Gastroesophageal sphincter (tissue), 4 donors: Measurements from ENCODE around the gene UTY. TPM values are rescaled to one million over a fixed set of nuclear protein-coding genes. Genes with fewer than 3 reads are reported as not detected.

Experiments used
- ATAC-seq: fragments of 150-250 bp; one replicate; pipeline ENCODE4 v1.9.1; 2016; ENCODE audit warnings: mild to moderate bottlenecking, moderate library complexity
- H3K27ac ChIP-seq, 4 donors: fragments of 200-600 bp; sonication (generic) in 3 of 4; 1 replicate in 3 of 4; 2 replicates in 1 of 4; pipeline ENCODE4 v1.5.1; 2016 to 2019
- H3K27me3 ChIP-seq: fragments of 200-600 bp; sonication (generic); one replicate; pipeline ENCODE4 v1.5.1; 2019
- H3K36me3 ChIP-seq, 2 donors: fragments of 200-600 bp; sonication (generic); one replicate each; pipeline ENCODE4 v1.5.1; 2019; ENCODE audit warnings: control low read depth in 1 of 2
- H3K4me1 ChIP-seq, 3 donors: fragments of 200-600 bp; sonication (generic); 1 replicate in 2 of 3; 2 replicates in 1 of 3; pipeline ENCODE4 v1.5.1; 2016 to 2019; ENCODE audit warnings: control low read depth in 2 of 3
- H3K4me3 ChIP-seq, 2 donors: fragments of 200-600 bp; sonication (generic); one replicate each; pipeline ENCODE4 v1.5.1; 2019; ENCODE audit warnings: mild to moderate bottlenecking in 1 of 2, moderate library complexity in 1 of 2
- H3K9me3 ChIP-seq, 3 donors: fragments of 200-600 bp; sonication (generic); one replicate each; pipeline ENCODE4 v1.5.1; 2017 to 2019; ENCODE audit warnings: control low read depth in 2 of 3
- CTCF ChIP-seq, 4 experiments: fragments of 200-600 bp in 2 of 4; fragments of 450-650 bp in 2 of 4; sonication (generic) in 1 of 4; IDR thresholded peaks; one replicate each; pipeline ENCODE4 v1.5.1; 2017 to 2019; ENCODE audit warnings: antibody characterized with exemption in 4 of 4, mild to moderate bottlenecking in 2 of 4, moderate library complexity in 2 of 4
- EP300 ChIP-seq: sonication (generic); formaldehyde crosslinking; IDR thresholded peaks from one replicate; pipeline ENCODE4 v1.6.1; 2017; ENCODE audit warnings: antibody characterized with exemption, mild to moderate bottlenecking
- POLR2A ChIP-seq, 2 donors: fragments of 450-650 bp; IDR thresholded peaks; one replicate each; pipeline ENCODE4 v1.6.1; 2017; ENCODE audit warnings: antibody characterized with exemption in 2 of 2, mild to moderate bottlenecking in 2 of 2, moderate library complexity in 1 of 2
- POLR2AphosphoS5 ChIP-seq: sonication (generic); formaldehyde crosslinking; IDR thresholded peaks from one replicate; pipeline ENCODE4 v1.6.1; 2017; ENCODE audit warnings: antibody characterized with exemption
- WGBS, 2 donors: methylation state at CpG; one replicate each; pipeline ENCODE4 v1.1.5; 2018; ENCODE audit warnings: low coverage in 1 of 2; 5-methylcytosine and 5-hydroxymethylcytosine counted together
- total RNA-seq, 4 donors: library from RNA; depleted of rRNA; stranded (reverse); fragments of >200 nt; gene quantifications; one replicate each; pipeline ENCODE4 v1.1.0, GENCODE V29; 2016

The UTY gene
- total RNA-seq, 4 donors from 2014 or later: 0.07 to 58.7 (median 27.1) TPM; not detected in 1

DNA sequence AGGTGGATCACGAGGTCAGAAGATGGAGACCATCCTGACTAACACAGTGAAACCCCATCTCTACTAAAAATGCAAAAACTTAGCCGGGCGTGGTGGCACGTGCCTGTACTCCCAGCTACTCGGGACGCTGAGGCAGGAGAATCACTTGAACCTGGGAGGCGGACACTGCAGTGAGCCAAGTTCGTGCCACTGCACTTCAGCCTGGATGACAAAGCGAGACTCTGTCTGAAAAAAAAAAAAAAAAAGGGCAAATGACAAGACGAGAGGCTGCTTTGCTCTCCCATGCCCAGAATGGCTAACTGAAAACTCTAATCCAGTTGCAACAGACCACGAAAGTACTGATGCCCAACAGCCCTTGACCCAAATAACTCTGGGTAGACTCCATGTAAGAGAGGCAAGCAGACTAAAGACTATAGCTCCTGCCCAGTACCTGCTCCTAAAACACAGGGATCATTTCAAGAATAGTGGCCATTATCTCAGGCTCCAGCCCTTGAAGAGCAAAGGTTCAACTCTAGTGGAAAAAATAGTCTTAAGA lies 29.2 kb downstream of the UTY start:
- H3K36me3 ChIP-seq: no peaks in the 10 kb centered on the region
- peaks cover 0 to 11% (median 0%) of the 10 kb centered on the region in 3 donors for H3K4me1 ChIP-seq
- H3K4me3 ChIP-seq: no peak overlapping the region
- TF ChIP-seq POLR2AphosphoS5 (no peak), CTCF (IDR thresholded peaks at IDR 0.05) (no peak), EP300 (no peak), POLR2A (IDR thresholded peaks at IDR 0.05) (no peak)
- H3K9me3 ChIP-seq: no peaks in the 10 kb centered on the region
- H3K27ac ChIP-seq: no peak overlapping the region
- no peak for ATAC-seq
- WGBS, 2 donors: 40% methylated on average over 1 of the region's 11 CpGs; no CpG with 5 or more reads in 1 of the 2 donors
- H3K27me3 ChIP-seq: no peaks in the 10 kb centered on the region

DNA sequence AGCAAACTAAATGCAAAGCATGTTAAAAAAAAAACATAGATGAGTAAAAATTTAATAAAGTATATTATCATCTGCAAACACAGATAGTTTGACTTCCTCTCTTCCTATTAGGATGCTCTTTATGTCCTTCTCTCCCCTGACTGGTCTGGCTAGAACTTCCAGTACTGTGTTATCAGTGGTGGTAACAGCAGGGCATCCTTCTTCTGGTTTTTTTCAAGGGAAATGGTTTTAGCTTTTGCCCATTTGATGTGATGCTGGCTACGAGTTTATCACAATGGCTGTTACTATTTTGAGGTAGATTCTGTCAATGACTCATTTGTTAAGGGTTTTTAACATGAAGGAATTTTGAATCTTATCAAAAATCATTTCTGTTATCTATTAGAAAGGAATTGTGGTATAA lies 34.3 kb downstream of the UTY start:
- ATAC-seq: no peak
- no peak overlapping the region for H3K4me3 ChIP-seq
- 0% methylated on average over 1 of the region's 1 CpG; no CpG with 5 or more reads in 1 of the 2 donors for WGBS, 2 donors
- no peaks in the 10 kb centered on the region for H3K9me3 ChIP-seq
- no peak for TF ChIP-seq POLR2A (IDR thresholded peaks at IDR 0.05)
- TF ChIP-seq EP300: no peak
- H3K27ac ChIP-seq: no peak overlapping the region
- H3K36me3 ChIP-seq: no peaks in the 10 kb centered on the region
- no peaks in the 10 kb centered on the region for H3K27me3 ChIP-seq
- H3K4me1 ChIP-seq: no peaks in the 10 kb centered on the region

DNA sequence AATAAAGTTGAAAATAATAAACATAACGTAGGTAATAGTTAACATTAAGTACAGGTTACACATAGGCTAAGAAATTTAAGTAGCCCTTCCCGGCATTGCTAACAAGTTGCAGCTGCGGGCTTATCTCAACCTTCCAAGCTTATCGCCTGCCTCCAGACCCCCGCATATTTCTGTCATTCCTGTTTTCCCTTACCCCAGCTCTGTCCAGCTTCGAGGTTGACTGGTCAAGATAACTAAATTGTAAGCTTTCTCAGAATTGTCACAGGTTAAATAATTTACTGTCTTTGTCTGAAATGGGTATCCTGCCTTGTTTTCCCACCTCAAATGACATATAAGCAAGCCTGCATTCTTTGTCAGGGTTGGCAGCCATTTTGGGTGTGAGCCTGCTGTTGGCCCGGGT lies 36.7 kb downstream of the UTY start:
- ATAC-seq: no peak
- Histone ChIP-seq H3K36me3 (no peaks in the 10 kb centered on the region), H3K27me3 (no peaks in the 10 kb centered on the region), H3K4me3 (no peak overlapping the region), H3K4me1 (no peaks in the 10 kb centered on the region), H3K9me3 (no peaks in the 10 kb centered on the region), H3K27ac (no peak overlapping the region)
- 61% methylated on average over 6 of the region's 7 CpGs; no CpG with 5 or more reads in 1 of the 2 donors for WGBS, 2 donors
- no peak for TF ChIP-seq POLR2AphosphoS5
- no peak for TF ChIP-seq POLR2A (IDR thresholded peaks at IDR 0.05)
- no peak for TF ChIP-seq CTCF (IDR thresholded peaks at IDR 0.05)
- TF ChIP-seq EP300: no peak

- no peaks in the 10 kb centered on the region for H3K9me3 ChIP-seq
- no peaks in the 10 kb centered on the region for H3K36me3 ChIP-seq
- no peak overlapping the region for H3K27ac ChIP-seq
- H3K4me1 ChIP-seq: no peaks in the 10 kb centered on the region
- no peaks in the 10 kb centered on the region for H3K27me3 ChIP-seq
- no peak overlapping the region for H3K4me3 ChIP-seq
- no peak for TF ChIP-seq CTCF (IDR thresholded peaks at IDR 0.05)
- no peak for TF ChIP-seq POLR2A (IDR thresholded peaks at IDR 0.05)
- TF ChIP-seq EP300: no peak
- TF ChIP-seq POLR2AphosphoS5: no peak
- WGBS, 2 donors: 100% methylated on average over 1 of the region's 1 CpG; no CpG with 5 or more reads in 1 of the 2 donors
- no peak for ATAC-seq
These were observed 39.0 kb downstream of the UTY start for GRCh38 chrY:13440811-13441210.

GRCh38 chrY:13435968-13436937 lies 43.6 kb downstream of the UTY start:
- no peak for ATAC-seq
- no peaks in the 10 kb centered on the region for H3K4me1 ChIP-seq
- H3K36me3 ChIP-seq: no peaks in the 10 kb centered on the region
- no peak overlapping the region for H3K4me3 ChIP-seq
- no peak for TF ChIP-seq CTCF (IDR thresholded peaks at IDR 0.05)
- TF ChIP-seq POLR2AphosphoS5: no peak
- TF ChIP-seq EP300: no peak
- TF ChIP-seq POLR2A (IDR thresholded peaks at IDR 0.05): no peak
- H3K27me3 ChIP-seq: no peaks in the 10 kb centered on the region
- WGBS, 2 donors: 0% methylated on average over 1 of the region's 25 CpGs; no CpG with 5 or more reads in 1 of the 2 donors
- no peak overlapping the region for H3K27ac ChIP-seq
- H3K9me3 ChIP-seq: no peaks in the 10 kb centered on the region
